Peyer's patch (tissue), 4 donors: ENCODE results near the gene KRT12. TPM values are rescaled to one million over a fixed set of nuclear protein-coding genes. Genes with fewer than 3 reads are reported as not detected.
"Not testable (repeated sequence)": the region's sequence is repeated elsewhere in the genome, so short reads cannot be mapped to it uniquely, and the experiment has no call there.

Experiments
- DNase-seq, 3 donors: peaks; one replicate each; pipeline ENCODE4 v3.0.0-alpha.2; 2017 to 2019
- H3K27ac ChIP-seq, 4 donors: fragments of 200-600 bp; sonication (generic); one replicate each; pipeline ENCODE4 v1.5.1; 2016 to 2019
- H3K27me3 ChIP-seq, 2 donors: fragments of 200-600 bp; sonication (generic); one replicate each; pipeline ENCODE4 v1.5.1; 2019
- H3K36me3 ChIP-seq, 3 donors: fragments of 200-600 bp; sonication (generic); one replicate each; pipeline ENCODE4 v1.5.1; 2016 to 2019
- H3K4me1 ChIP-seq, 4 donors: fragments of 200-600 bp; sonication (generic); one replicate each; pipeline ENCODE4 v1.5.1; 2016 to 2019
- H3K4me3 ChIP-seq, 4 donors: fragments of 200-600 bp; sonication (generic); 1 replicate in 3 of 4; 2 replicates in 1 of 4; pipeline ENCODE4 v1.5.1; 2016 to 2019; ENCODE audit warnings: mild to moderate bottlenecking in 1 of 4
- H3K9me3 ChIP-seq, 4 donors: fragments of 200-600 bp; sonication (generic); one replicate each; pipeline ENCODE4 v1.5.1; 2016 to 2019; ENCODE audit warnings: mild to moderate bottlenecking in 1 of 4
- CTCF ChIP-seq, 6 experiments: fragments of 450-650 bp in 4 of 6; fragments of 200-600 bp in 2 of 6; sonication (generic) in 1 of 6; IDR thresholded peaks; one replicate each; pipeline ENCODE4 v1.5.1; 2017 to 2019; ENCODE audit warnings: antibody characterized with exemption in 6 of 6, mild to moderate bottlenecking in 3 of 6, moderate library complexity in 1 of 6
- POLR2A ChIP-seq, 2 donors: fragments of 450-650 bp; IDR thresholded peaks; one replicate each; pipeline ENCODE4 v1.5.1; 2017; ENCODE audit warnings: antibody characterized with exemption in 2 of 2, mild to moderate bottlenecking in 2 of 2, moderate library complexity in 2 of 2
- total RNA-seq, 4 donors: library from RNA; depleted of rRNA; stranded (reverse); fragments of >200 nt; gene quantifications; one replicate each; pipeline ENCODE4 v1.1.0, GENCODE V29; 2016

KRT12 gene
- total RNA-seq, 4 donors from 2014 or later: 4.9 to 18.2 (median 9.1) TPM; not detected in 1

DNA sequence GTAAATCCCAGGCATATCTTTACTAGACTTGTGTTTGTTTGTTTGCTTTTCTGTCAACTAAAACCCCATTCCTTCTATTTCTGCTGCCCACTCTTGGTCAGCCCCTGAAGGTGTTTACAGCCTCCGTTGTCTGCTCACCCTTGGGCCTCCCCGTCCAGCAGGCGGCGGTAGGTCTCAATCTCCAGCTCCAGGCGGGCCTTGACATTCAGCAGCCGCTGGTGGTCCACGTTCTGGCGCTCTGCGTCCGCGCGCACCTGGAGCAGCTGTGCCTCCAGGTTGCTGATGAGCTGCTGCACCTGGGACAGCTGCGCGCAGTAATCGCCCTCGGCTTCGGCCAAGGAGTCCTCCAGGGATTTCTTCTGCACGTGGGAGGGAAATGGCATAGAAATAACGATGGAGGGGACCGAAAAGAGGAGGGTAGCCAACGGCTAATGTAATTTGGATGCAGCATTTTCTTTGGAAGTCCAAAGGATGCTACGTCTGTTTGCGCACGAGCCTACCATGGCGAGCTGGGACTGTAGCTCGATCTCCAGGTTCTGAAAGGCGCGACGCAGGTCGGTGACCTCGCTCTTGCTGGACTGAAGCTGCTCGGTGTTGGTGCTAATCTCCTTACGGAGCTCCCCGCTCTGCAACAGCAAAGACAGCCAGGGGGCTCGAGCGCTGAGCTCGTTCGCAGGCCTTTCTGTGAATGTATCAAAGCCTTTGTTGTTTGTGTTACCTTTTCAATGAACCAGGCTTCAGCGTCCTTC is 3.9 kb downstream of the KRT12 start:
- H3K27ac ChIP-seq: no peak overlapping the region
- no peak for TF ChIP-seq CTCF (IDR thresholded peaks at IDR 0.05)
- no peaks in the 10 kb centered on the region for H3K9me3 ChIP-seq
- no peaks in the 10 kb centered on the region for H3K27me3 ChIP-seq
- H3K4me3 ChIP-seq: no peak overlapping the region
- no peaks in the 10 kb centered on the region for H3K4me1 ChIP-seq
- DNase-seq: no peak
- H3K36me3 ChIP-seq: peaks cover 0 to 4% (median 0%) of the 10 kb centered on the region in 3 donors

GRCh38 chr17:40859536-40859935 is 7.5 kb downstream of the KRT12 start:
- DNase-seq: peak in 1 of 3 donors; percentile 73
- TF ChIP-seq CTCF (IDR thresholded peaks at IDR 0.05): no peak
- TF ChIP-seq POLR2A (IDR thresholded peaks at IDR 0.05): no peak
- H3K9me3 ChIP-seq: no peaks in the 10 kb centered on the region
- H3K27me3 ChIP-seq: no peaks in the 10 kb centered on the region
- no peaks in the 10 kb centered on the region for H3K4me1 ChIP-seq
- H3K27ac ChIP-seq: no peak overlapping the region
- H3K4me3 ChIP-seq: no peak overlapping the region
- peaks cover 0 to 4% (median 0%) of the 10 kb centered on the region in 3 donors for H3K36me3 ChIP-seq

- not testable (repeated sequence) for H3K9me3 ChIP-seq, H3K4me3 ChIP-seq, DNase-seq, H3K4me1 ChIP-seq, H3K36me3 ChIP-seq, H3K27ac ChIP-seq, H3K27me3 ChIP-seq
These were observed 8.4 kb downstream of the KRT12 start for GRCh38 chr17:40858667-40859066.

- Histone ChIP-seq H3K27ac (no peak overlapping the region), H3K4me3 (no peak overlapping the region), H3K36me3 (no peaks in the 10 kb centered on the region), H3K9me3 (no peaks in the 10 kb centered on the region), H3K4me1 (no peaks in the 10 kb centered on the region), H3K27me3 (no peaks in the 10 kb centered on the region)
- DNase-seq: no peak
- TF ChIP-seq POLR2A (IDR thresholded peaks at IDR 0.05) (no peak), CTCF (IDR thresholded peaks at IDR 0.05) (no peak)
These were observed 9.5 kb downstream of the KRT12 start for GRCh38 chr17:40857535-40857934.

DNA sequence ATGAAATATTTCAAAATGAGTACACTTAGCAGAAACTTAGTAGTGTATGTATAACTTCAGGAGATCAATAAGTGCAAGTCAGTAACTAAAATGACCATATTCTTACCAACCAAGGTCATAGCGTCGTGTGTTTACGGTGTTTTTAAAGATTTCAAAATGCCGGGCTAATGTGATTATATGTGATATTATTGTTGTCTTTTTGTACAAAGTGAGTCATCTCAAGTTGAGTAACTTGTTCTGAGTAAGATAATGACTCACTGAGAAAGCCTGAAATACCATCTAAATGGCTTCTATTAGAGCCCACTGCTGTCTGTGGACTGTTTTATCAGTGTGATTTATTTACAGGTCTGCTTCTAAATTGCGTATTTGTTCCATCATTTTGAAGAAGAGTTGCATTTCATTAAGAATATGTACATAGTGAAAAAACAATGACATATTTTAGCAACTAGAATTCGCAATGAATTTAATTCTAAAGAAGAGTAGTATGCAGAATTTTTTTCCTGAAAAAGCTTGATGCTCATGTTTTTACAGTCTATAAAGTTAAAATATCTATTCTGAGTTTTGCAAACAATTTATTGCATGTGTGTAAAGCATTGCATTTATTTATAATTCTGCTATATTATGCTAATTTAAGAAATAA is 12.7 kb downstream of the KRT12 start:
- no peak overlapping the region for H3K4me3 ChIP-seq
- no peak overlapping the region for H3K27ac ChIP-seq
- DNase-seq: no peak

More for the DNA sequence above, 12.7 kb downstream of the KRT12 start:
- Histone ChIP-seq H3K36me3 (no peaks in the 10 kb centered on the region), H3K9me3 (no peaks in the 10 kb centered on the region), H3K27me3 (no peaks in the 10 kb centered on the region), H3K4me1 (no peaks in the 10 kb centered on the region)
- no peak for TF ChIP-seq POLR2A (IDR thresholded peaks at IDR 0.05)
- no peak for TF ChIP-seq CTCF (IDR thresholded peaks at IDR 0.05)
